ENCODE measurements around the gene PSRC1.

PSRC1 gene

GRCh38 chr1:109256971-109257681 lies 25.8 kb downstream of the PSRC1 start:
- DNase-seq, result no peak

GRCh38 chr1:109256085-109256484 lies 26.9 kb downstream of the PSRC1 start:
- DNase-seq, result no peak

GRCh38 chr1:109255678-109256077 lies 27.3 kb downstream of the PSRC1 start:
- no peak for DNase-seq

GRCh38 chr1:109255097-109255651 lies 27.8 kb downstream of the PSRC1 start:
- no peak for DNase-seq

DNA sequence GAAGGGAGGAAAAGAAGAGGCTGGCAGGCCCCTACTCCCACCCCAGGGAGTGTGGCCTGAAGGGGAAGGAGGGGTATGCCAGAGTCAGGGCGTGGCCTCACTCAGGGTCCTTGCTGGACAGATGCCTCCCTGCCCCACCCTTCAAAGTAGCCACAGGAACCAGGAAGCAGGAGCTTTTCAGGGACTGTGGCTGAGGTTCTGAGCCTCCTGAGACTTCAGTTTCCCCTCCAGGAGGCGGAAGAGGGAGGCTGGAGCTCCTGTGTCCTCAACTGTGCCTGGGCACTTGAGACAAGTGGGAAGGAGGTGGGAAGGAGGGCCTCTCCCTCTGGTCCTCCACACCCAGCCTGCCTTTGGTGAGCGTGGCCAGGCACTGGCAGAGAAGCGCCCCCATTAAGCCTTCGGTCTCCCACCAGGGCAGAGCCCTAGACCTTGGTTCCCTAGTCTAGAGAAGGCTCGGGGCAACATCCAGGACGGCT lies 28.3 kb downstream of the PSRC1 start:
- DNase-seq, result no peak

GRCh38 chr1:109253803-109254620 lies 28.9 kb downstream of the PSRC1 start:
- DNase-seq, result no peak

DNA sequence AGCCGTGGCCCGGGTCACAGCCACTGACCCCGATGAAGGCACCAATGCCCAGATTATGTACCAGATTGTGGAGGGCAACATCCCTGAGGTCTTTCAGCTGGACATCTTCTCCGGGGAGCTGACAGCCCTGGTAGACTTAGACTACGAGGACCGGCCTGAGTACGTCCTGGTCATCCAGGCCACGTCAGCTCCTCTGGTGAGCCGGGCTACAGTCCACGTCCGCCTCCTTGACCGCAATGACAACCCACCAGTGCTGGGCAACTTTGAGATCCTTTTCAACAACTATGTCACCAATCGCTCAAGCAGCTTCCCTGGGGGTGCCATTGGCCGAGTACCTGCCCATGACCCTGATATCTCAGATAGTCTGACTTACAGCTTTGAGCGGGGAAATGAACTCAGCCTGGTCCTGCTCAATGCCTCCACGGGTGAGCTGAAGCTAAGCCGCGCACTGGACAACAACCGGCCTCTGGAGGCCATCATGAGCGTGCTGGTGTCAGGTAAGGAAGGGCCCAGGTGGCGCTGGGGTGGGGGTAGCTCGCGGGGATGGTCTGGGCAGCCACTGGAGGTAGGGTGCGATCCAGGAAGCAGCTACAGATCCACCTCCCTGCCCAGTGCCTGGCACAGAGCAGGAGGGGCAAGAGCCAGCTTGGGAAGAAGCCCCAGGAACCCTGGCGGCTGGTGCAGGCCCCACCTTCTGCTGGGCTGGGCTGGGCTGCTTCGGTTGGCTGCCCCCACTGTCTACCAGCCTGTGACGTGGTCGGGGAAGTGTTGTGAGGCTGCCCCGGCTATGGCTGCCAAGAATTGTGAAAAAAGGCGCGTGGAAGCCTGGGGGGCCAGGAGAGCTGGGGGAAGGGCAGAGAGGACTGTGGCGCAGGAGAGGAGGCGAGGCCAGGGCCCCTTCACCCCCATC lies 29.8 kb downstream of the PSRC1 start:
- no peak for DNase-seq

DNA sequence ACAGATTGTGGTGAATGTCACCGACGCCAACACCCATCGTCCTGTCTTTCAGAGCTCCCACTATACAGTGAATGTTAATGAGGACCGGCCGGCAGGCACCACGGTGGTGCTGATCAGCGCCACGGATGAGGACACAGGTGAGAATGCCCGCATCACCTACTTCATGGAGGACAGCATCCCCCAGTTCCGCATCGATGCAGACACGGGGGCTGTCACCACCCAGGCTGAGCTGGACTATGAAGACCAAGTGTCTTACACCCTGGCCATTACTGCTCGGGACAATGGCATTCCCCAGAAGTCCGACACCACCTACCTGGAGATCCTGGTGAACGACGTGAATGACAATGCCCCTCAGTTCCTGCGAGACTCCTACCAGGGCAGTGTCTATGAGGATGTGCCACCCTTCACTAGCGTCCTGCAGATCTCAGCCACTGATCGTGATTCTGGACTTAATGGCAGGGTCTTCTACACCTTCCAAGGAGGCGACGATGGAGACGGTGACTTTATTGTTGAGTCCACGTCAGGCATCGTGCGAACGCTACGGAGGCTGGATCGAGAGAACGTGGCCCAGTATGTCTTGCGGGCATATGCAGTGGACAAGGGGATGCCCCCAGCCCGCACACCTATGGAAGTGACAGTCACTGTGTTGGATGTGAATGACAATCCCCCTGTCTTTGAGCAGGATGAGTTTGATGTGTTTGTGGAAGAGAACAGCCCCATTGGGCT lies 30.6 kb downstream of the PSRC1 start:
- no peak for DNase-seq

GRCh38 chr1:109251277-109252166 lies 31.4 kb downstream of the PSRC1 start:
- no peak for DNase-seq

- no peak for DNase-seq
Observed at GRCh38 chr1:109250454-109251276, 32.3 kb downstream of the PSRC1 start.

DNA sequence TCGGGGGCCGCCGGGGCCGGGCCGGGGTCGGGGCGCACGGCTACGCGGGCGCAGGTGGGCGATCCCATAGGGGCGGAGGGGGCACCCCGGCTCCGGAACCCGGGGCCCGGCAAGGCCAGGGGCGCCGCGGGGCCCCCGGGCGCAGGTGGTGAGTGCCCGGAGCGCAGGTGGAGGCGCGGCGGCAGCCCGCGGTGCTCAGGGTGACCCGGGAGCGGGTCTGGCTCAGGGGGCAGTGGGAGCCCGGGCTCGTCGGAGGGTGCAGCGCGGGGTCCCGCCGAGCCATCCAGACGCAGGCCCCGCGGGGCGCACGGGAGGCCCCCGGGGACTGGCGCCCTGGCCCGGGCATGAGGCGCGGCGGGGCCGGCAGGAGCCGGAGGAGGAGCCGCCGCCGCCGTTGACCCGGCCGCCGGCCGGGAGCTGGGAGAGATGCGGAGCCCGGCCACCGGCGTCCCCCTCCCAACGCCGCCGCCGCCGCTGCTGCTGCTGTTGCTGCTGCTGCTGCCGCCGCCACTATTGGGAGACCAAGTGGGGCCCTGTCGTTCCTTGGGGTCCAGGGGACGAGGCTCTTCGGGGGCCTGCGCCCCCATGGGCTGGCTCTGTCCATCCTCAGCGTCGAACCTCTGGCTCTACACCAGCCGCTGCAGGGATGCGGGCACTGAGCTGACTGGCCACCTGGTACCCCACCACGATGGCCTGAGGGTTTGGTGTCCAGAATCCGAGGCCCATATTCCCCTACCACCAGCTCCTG lies 33.1 kb downstream of the PSRC1 start:
- no peak for DNase-seq

DNA sequence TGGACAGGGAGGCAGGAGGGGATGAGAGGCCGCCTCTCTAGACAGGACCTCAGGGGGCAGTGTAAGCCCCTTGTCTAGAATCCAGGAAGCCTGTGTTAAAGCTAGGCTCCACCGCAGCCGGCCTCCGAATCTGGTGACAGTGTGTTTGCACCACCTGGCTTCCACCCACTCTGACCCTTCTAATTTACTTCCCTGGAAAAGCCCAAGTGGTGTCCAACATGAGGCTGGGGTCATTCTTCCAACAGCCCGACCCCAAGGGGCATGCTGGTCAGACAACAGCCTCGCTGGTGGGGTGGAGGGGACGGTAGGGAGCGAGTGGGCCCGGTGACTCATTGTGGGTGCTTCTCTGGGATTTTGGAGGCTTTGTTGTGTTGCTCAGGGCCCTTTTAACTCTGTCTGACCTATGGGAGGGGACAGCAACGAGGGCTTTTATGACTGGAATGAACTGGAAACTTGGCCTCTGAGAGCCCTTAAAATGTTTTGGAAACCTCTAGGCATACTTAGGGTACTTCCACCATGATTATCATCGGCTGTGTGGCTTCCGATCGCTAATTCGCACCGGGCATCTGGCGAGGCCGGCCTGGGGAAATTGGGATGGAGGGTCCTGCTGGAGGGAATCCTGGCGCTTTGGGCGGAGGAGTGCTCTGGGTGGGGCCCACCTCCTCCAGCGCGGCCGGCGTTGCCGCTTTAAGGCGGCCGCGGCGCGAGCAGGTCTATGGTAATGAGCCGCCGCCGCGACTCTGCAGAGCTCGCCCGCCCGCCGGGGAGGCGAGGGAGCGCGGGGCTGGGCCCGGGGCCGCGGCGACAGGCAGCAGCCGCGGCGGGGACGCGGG lies 33.9 kb downstream of the PSRC1 start, which contains the start of gene CELSR2:
Gene CELSR2 (plus strand): TSS at position 743 of the 833 bp plus-strand sequence. CDS start 541 bp downstream, outside the sequence.
- peak in 4 of 5 donors; percentile 36 to 69 (median 56) for DNase-seq

DNA sequence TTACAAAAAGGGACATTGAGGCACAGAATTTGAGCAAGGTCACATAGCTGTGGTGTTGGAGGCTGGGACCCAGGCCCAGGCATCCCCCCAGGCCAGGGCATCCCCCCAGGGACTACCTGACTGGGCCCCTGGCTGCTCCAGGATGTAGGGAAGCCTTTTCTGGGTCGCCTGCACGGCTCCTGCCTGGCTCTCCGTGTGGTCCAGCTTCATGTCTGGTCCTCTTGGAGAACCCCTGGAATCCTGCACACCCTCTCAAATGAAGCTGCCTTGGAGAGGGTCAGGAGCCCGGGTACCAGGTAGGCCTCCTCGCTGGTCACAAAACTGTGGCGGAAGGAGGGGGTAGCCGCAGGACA lies 34.5 kb downstream of the PSRC1 start:
- DNase-seq, result no peak

DNA sequence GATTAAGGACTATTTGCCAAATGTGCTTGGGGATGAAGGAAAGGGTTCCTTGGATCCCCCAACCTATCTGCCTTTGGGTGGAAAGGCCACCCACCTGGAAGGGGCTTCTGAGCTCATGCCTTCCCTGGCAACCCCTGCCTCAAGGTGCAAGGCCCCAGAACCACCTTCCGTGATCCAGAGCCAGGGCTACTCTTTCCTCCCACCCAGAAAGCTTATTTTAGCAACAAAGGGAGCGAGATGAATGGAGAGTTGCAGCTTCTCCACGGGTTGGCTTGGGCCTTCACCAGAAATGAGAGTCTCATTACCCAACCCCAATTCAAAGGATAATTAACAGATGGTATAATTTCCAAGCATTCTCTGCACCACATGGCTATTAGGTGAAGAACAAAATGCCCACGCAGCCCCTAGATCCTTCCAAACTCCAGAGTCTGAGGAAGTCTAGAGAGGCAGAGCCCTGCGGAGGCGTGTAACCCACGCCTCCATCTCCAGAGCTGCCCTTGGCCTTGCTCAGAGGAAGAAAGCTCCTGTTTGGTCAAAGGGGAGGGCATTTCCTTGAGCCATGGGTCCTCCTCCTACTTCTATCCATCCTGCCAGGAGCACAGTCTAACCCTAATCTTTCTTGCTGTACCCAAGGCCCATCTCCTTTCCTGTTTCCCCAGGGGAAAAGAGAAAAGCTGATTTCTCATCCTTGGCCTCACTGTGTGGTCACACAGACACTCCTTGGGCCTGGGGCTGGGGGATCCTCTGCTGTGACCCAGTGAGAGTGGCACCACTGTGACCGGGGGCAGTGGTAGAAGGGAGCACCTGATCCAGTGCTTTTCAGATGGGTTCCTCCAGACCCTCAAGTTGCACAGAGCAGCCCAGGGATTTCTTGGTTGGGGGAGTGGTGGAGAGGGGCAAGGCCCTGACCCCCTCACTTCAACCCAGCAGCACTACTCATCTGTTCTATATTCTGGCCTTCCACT lies 35.3 kb downstream of the PSRC1 start:
- DNase-seq, result no peak

DNA sequence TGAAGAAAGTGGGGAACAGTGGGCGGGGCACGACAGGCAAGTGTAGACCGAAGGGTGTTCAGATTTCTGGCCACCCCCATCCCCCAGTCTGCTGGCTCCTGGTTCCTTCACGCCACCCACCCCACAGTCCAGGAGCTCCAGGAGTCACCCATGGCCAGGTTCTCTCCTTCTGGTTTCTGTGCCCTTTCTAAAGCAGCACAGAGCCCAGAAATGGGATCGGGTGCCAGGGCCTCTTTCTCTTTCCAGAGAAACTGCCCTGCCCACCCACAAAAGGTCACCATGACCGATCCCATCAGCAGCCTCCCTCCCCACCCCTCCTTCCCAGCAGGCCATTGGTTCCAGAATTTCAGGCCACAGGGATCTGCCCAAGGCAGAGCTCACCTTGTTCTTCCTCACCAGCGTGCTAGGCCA lies 36.8 kb downstream of the PSRC1 start:
- DNase-seq, result no peak

- no peak for DNase-seq
Observed at GRCh38 chr1:109243860-109244552, 38.9 kb downstream of the PSRC1 start.
